H1 (cell line): ENCODE measurements around the gene KPNA1. TPM values are rescaled to one million over a fixed set of nuclear protein-coding genes. Genes with fewer than 3 reads are reported as not detected.

Experiments
- CREB1 ChIP-seq: IDR thresholded peaks from 2 replicates; pipeline ENCODE4 v1.6.1; 2012; ENCODE audit warnings: inconsistent platforms
- FOSL1 ChIP-seq: IDR thresholded peaks from 2 replicates; pipeline ENCODE4 v1.6.1; 2011; ENCODE audit warnings: mild to moderate bottlenecking, low read depth, low read length, moderate library complexity; ENCODE audit not compliant: insufficient read depth
- GABPA ChIP-seq: IDR thresholded peaks from 2 replicates; pipeline ENCODE4 v1.6.1; 2011; ENCODE audit warnings: mild to moderate bottlenecking, low read length, moderate library complexity, borderline replicate concordance; ENCODE audit not compliant: insufficient read depth
- HDAC2 ChIP-seq, 2 experiments: fragments of 300-600 bp in 1 of 2; sonication (generic) in 1 of 2; IDR thresholded peaks; 2 replicates each; pipeline ENCODE4 v1.6.1; 2011 to 2012; ENCODE audit warnings: low read depth in 2 of 2, low read length in 2 of 2, mild to moderate bottlenecking in 2 of 2, moderate library complexity in 2 of 2, borderline replicate concordance in 1 of 2, inconsistent platforms in 1 of 2
- POLR2A ChIP-seq, 2 experiments: IDR thresholded peaks; 1 replicate in 1 of 2; 2 replicates in 1 of 2; pipeline ENCODE4 v1.6.1; 2011; ENCODE audit warnings: low read depth in 2 of 2, low read length in 2 of 2, mild to moderate bottlenecking in 2 of 2; ENCODE audit errors: control extremely low read depth in 1 of 2
- RBBP5 ChIP-seq: IDR thresholded peaks from 2 replicates; pipeline ENCODE4 v1.7.1; 2012; ENCODE audit warnings: low read depth, mild to moderate bottlenecking, inconsistent platforms, low read length, moderate library complexity, borderline replicate concordance
- SAP30 ChIP-seq: fragments of 300-600 bp; sonication (generic); IDR thresholded peaks from 2 replicates; pipeline ENCODE4 v1.7.1; 2012; ENCODE audit warnings: low read length, moderate library complexity, mild to moderate bottlenecking, inconsistent platforms; ENCODE audit not compliant: insufficient read depth, insufficient replicate concordance
- SIX5 ChIP-seq: IDR thresholded peaks from 2 replicates; pipeline ENCODE4 v1.6.1; 2011; ENCODE audit warnings: mild to moderate bottlenecking, low read depth, low read length
- SUZ12 ChIP-seq: fragments of 200-600 bp; sonication (generic); IDR thresholded peaks from 2 replicates; pipeline ENCODE4 v1.6.1; 2012; ENCODE audit warnings: mild to moderate bottlenecking, inconsistent platforms, low read length, moderate library complexity, mixed read lengths
- TAF1 ChIP-seq: IDR thresholded peaks from 2 replicates; pipeline ENCODE4 v1.6.1; 2011; ENCODE audit warnings: mild to moderate bottlenecking, low read depth, low read length
- TEAD4 ChIP-seq: IDR thresholded peaks from 2 replicates; pipeline ENCODE4 v1.6.1; 2012; ENCODE audit warnings: low read depth, low read length, inconsistent platforms, mixed read lengths
- polyA plus RNA-seq, 7 experiments: library from polyadenylated mRNA; depleted of rRNA in 3 of 7; stranded (reverse) in 5 of 7; unstranded in 2 of 7; fragments of >200 nt in 5 of 7; fragments of 200-250 nt in 2 of 7; gene quantifications; 1 replicate in 5 of 7; 2 replicates in 1 of 7; 4 replicates in 1 of 7; pipeline versions ENCODE4 v1.2.1 to v1.2.3, GENCODE V29; 2011 to 2013; ENCODE audit warnings: missing spikeins in 2 of 7, mixed read lengths in 2 of 7
- total RNA-seq: library from RNA; stranded (reverse); fragmentation: NEBNext Ultra II Directional; extraction: Animal tissue kit (Norgen Biotek cat#: 25700); gene quantifications from 2 replicates; pipeline ENCODE4 v1.2.1, GENCODE V29; 2021
- TF ChIP-seq, protein P1 (sequence below): IDR thresholded peaks from 2 replicates; pipeline ENCODE4 v1.6.1; 2012; ENCODE audit warnings: inconsistent platforms

The KPNA1 gene
- total and polyA plus RNA-seq, 2 of the 8 experiments (the other 6 are each of a cell fraction or from before 2014, with no cell fraction given) = 14.8 to 63.0 TPM

DNA sequence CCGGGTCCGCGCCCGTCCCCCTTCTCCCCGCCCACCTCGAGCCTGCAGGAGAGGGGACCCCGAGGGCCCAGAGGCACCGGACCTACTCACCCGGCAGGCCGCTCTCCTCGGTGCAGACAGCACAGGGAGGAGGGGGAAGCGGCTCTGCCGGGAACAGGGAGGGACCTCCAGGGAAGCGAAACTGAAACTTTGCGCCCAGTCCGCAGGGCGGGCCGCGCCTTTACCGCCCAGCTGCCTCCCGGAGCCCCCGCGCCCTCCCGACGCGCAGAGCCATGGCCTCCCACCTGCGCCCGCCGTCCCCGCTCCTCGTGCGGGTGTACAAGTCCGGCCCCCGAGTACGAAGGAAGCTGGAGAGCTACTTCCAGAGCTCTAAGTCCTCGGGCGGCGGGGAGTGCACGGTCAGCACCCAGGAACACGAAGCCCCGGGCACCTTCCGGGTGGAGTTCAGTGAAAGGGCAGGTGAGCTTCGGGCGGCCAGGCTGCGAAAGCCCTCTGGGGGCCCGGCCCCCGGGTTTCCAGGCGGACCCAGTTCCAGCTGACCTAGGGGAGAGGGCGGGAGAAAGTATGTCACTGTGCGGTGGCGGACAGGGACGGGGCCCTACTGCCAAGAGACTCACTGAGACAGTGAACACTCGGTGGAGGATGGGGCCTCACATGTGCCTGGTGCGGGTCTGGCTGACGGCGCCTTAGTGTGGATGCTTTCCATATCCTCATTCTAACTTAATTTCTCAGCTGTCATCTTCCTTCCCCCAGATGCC lies 49.6 kb upstream of the KPNA1 start, which contains the start of the genes DTX3L and PARP9 (continued):
- TF ChIP-seq SAP30 = peak; percentile 47
- TF ChIP-seq TAF1 = peak; percentile 48
- peak; percentile 24; the same call in 1 of the 2 replicates for TF ChIP-seq GABPA
- TF ChIP-seq, protein P1, sequence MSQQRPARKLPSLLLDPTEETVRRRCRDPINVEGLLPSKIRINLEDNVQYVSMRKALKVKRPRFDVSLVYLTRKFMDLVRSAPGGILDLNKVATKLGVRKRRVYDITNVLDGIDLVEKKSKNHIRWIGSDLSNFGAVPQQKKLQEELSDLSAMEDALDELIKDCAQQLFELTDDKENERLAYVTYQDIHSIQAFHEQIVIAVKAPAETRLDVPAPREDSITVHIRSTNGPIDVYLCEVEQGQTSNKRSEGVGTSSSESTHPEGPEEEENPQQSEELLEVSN = peak; percentile 85
- TF ChIP-seq RBBP5 = peak; percentile 96
- peak; percentile 24 to 66 for TF ChIP-seq POLR2A (IDR thresholded peaks at IDR 0.05; ENCODE audit: control extremely low read depth in 1 of 2, low read depth in 2 of 2, low read length in 2 of 2)
- no peak; the same call in 1 of the 2 replicates for TF ChIP-seq CREB1
- peak; percentile 40; the same call in 1 of the 2 replicates for TF ChIP-seq SUZ12
- TF ChIP-seq SIX5 = no peak
- no peak for TF ChIP-seq TEAD4
- no peak for TF ChIP-seq FOSL1
- TF ChIP-seq HDAC2 (IDR thresholded peaks at IDR 0.05; ENCODE audit: borderline replicate concordance in 1 of 2, low read depth in 2 of 2, low read length in 2 of 2) = peak in 1 of 2 experiments; percentile 92; a peak in 2 of 4 replicates
